ENCODE data around the gene PIP4K2C. TPM values are rescaled to one million over a fixed set of nuclear protein-coding genes. Genes with fewer than 3 reads are reported as not detected.
A peak's percentile ranks its signal among the peaks of the same experiment; 100 is the strongest.

Gene PIP4K2C
- total RNA-seq, 2 experiments from 2014 or later = 21.6 to 21.9 TPM

- Mint-ChIP-seq H3K4me1 (peaks cover 24% of the 10 kb centered on the region), H3K4me3 (no peak overlapping the region), H3K27ac (no peak overlapping the region), H3K36me3 (ENCODE audit: low read depth) (no peaks in the 10 kb centered on the region), H3K9me3 (no peaks in the 10 kb centered on the region), H3K27me3 (peaks cover 96% of the 10 kb centered on the region)
- DNase-seq = no peak
- ChIA-PET CTCF (interaction anchor here (0.8 to 5.8 kb wide), 6 partner anchors 9 to 164 kb away, joined by 3 to 77 read pairs (median 4); partner anchors contain the start of gene GLI1), POLR2A (interaction anchor here (1.1 kb wide), 1 partner anchor 39 kb away, joined by 4 read pairs; no protein-coding TSS in a partner anchor)
Observed at GRCh38 chr12:57622293-57623245, 31.6 kb downstream of the PIP4K2C start.

GRCh38 chr12:57623385-57623784, 32.4 kb downstream of the PIP4K2C start:
- H3K4me1 Mint-ChIP-seq = peaks cover 25% of the 10 kb centered on the region
- ChIA-PET CTCF (interaction anchor here (5.8 kb wide), 1 partner anchor 41 kb away, joined by 77 read pairs; no protein-coding TSS in a partner anchor), POLR2A (no interaction called here)
- no peak for DNase-seq
- H3K9me3 Mint-ChIP-seq = no peaks in the 10 kb centered on the region
- H3K27ac Mint-ChIP-seq = no peak overlapping the region
- no peak overlapping the region for H3K4me3 Mint-ChIP-seq
- no peaks in the 10 kb centered on the region for H3K36me3 Mint-ChIP-seq (ENCODE audit: low read depth)
- H3K27me3 Mint-ChIP-seq = peaks cover 95% of the 10 kb centered on the region

DNA sequence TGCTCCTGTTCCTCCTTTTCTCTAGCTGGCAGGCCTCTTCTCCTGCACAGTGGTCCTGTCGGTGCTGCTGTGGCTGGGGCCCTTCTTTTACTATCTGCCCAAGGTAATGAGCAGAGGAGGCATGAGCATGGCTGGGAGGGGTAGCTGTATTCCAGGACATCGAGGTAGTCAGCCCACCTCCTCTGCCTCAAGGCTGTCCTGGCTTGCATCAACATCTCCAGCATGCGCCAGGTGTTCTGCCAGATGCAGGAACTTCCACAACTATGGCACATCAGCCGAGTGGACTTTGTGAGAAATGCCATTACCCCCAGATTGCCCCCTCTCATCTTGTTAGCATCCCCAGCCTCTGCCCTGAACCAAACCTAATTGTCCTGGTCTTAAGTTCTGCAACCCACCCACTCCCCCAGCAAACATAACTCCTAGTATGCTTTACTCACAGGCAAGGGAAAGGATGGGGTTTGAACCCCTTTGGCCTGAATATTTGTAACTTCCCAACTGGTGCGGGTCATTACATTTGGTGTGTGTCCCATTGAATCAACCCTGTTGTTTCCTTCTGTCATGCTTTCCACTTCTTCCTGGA, 32.9 kb downstream of the PIP4K2C start:
- CTCF ChIA-PET = interaction anchor here (1.1 to 5.8 kb wide), 2 partner anchors 40 to 41 kb away, joined by 6 to 77 read pairs; no protein-coding TSS in a partner anchor
- POLR2A ChIA-PET = interaction anchor here (1.0 kb wide), 1 partner anchor 32 kb away, joined by 4 read pairs; no protein-coding TSS in a partner anchor

GRCh38 chr12:57624441-57625220, 33.6 kb downstream of the PIP4K2C start:
- H3K27me3 Mint-ChIP-seq = peaks cover 94% of the 10 kb centered on the region
- H3K9me3 Mint-ChIP-seq = no peaks in the 10 kb centered on the region
- no peak overlapping the region for H3K4me3 Mint-ChIP-seq
- no peak overlapping the region for H3K27ac Mint-ChIP-seq
- H3K4me1 Mint-ChIP-seq = peaks cover 21% of the 10 kb centered on the region
- no peaks in the 10 kb centered on the region for H3K36me3 Mint-ChIP-seq (ENCODE audit: low read depth)
- POLR2A ChIA-PET = interaction anchor here (1.0 kb wide), 1 partner anchor 33 kb away, joined by 4 read pairs; no protein-coding TSS in a partner anchor
- no peak for DNase-seq
- CTCF ChIA-PET = interaction anchor here (1.1 kb wide), 1 partner anchor 41 kb away, joined by 6 read pairs; no protein-coding TSS in a partner anchor

More for the DNA sequence above, 32.9 kb downstream of the PIP4K2C start:
- Mint-ChIP-seq H3K4me3 (no peak overlapping the region), H3K27me3 (peaks cover 95% of the 10 kb centered on the region), H3K9me3 (no peaks in the 10 kb centered on the region), H3K27ac (no peak overlapping the region), H3K4me1 (peaks cover 25% of the 10 kb centered on the region), H3K36me3 (ENCODE audit: low read depth) (no peaks in the 10 kb centered on the region)
- no peak for DNase-seq

DNA sequence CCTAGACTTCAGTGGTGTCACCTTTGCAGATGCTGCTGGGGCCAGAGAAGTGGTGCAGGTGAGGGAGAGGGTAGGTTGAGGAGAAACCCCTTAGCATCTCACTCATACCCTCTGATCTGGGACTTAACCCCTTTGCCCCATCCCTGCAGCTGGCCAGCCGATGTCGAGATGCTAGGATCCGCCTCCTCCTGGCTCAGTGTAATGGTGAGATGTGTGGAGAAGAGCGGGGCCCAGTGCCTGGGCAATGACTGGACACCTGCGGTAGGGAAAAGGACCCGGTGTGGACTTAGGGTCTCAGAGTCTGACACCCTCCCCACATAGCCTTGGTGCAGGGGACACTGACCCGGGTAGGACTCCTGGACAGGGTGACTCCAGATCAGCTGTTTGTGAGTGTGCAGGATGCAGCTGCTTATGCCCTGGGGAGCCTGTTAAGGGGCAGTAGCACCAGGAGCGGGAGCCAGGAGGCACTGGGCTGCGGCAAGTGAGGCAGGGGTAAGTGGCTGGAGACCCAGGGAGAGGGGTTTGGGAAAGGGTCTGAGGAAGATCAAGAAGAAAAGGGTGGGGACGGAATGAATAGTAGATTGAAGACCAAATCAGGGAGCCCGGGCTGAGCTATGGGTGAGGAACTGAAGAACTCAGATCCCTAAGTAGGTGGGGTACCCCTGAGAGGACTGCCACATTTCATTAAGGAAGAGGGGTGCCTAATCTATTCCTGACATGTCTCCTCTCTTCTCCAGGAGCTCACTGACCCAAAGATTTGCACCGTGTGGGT, 34.5 kb downstream of the PIP4K2C start:
- Mint-ChIP-seq H3K4me1 (peaks cover 18% of the 10 kb centered on the region), H3K27ac (no peak overlapping the region), H3K4me3 (no peak overlapping the region), H3K36me3 (ENCODE audit: low read depth) (no peaks in the 10 kb centered on the region), H3K27me3 (peaks cover 94% of the 10 kb centered on the region), H3K9me3 (no peaks in the 10 kb centered on the region)
- ChIA-PET CTCF (interaction anchor here (0.8 to 1.1 kb wide), 2 partner anchors 42 kb away, joined by 3 to 6 read pairs; no protein-coding TSS in a partner anchor), POLR2A (interaction anchor here (1.0 kb wide), 1 partner anchor 34 kb away, joined by 4 read pairs; no protein-coding TSS in a partner anchor)
- DNase-seq = no peak

GRCh38 chr12:57626111-57626920, 35.3 kb downstream of the PIP4K2C start:
- ChIA-PET CTCF (interaction anchor here (0.8 kb wide), 1 partner anchor 43 kb away, joined by 3 read pairs; no protein-coding TSS in a partner anchor), POLR2A (interaction anchor here (1.8 kb wide), 1 partner anchor 119 kb away, joined by 5 read pairs; the partner anchor contains the start of gene TSPAN31)
- DNase-seq = no peak
- H3K4me3 Mint-ChIP-seq = no peak overlapping the region
- H3K27me3 Mint-ChIP-seq = peaks cover 94% of the 10 kb centered on the region
- peaks cover 10% of the 10 kb centered on the region for H3K4me1 Mint-ChIP-seq
- no peaks in the 10 kb centered on the region for H3K9me3 Mint-ChIP-seq
- H3K27ac Mint-ChIP-seq = no peak overlapping the region
- H3K36me3 Mint-ChIP-seq (ENCODE audit: low read depth) = no peaks in the 10 kb centered on the region

DNA sequence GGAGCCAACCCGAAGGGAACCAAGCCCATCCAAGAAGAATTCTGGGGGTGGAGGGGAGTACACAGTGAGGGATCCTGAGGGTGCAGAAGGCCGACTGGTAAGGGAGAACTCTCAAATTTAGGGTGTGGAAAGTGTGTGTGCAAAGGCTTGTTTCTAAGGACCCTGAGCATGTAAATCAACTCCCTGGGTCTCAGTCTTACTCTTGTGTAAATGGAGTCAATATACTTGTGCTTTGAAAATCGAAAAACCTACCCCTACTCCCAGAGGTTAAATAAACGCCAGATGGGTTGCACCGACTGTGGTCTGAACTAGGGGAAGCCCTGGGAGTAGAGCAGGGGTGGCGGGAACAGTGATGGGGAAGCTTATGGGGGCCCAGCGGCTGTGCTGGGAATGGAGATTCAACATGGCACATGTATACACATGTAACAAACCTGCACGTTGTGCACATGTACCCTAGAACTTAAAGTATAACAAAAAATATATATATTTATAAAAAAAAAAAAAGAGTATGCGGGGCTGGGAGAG, 36.0 kb downstream of the PIP4K2C start:
- no peak overlapping the region for H3K4me3 Mint-ChIP-seq
- no peaks in the 10 kb centered on the region for H3K9me3 Mint-ChIP-seq
- H3K27ac Mint-ChIP-seq = no peak overlapping the region
- H3K36me3 Mint-ChIP-seq (ENCODE audit: low read depth) = no peaks in the 10 kb centered on the region
- H3K27me3 Mint-ChIP-seq = peaks cover 93% of the 10 kb centered on the region
- ChIA-PET POLR2A (interaction anchor here (1.8 kb wide), 1 partner anchor 118 kb away, joined by 5 read pairs; the partner anchor contains the start of gene TSPAN31), CTCF (interaction anchor here (0.8 to 1.2 kb wide), 4 partner anchors 21 to 174 kb away, joined by 3 to 5 read pairs (median 4); no protein-coding TSS in a partner anchor)
- no peak for DNase-seq
- H3K4me1 Mint-ChIP-seq = peaks cover 6% of the 10 kb centered on the region

GRCh38 chr12:57627501-57628279, 36.7 kb downstream of the PIP4K2C start:
- peak; percentile 28 for DNase-seq
- Mint-ChIP-seq H3K27me3 (peaks cover 88% of the 10 kb centered on the region), H3K36me3 (ENCODE audit: low read depth) (no peaks in the 10 kb centered on the region), H3K4me1 (peaks cover 7% of the 10 kb centered on the region), H3K4me3 (no peak overlapping the region), H3K9me3 (no peaks in the 10 kb centered on the region), H3K27ac (no peak overlapping the region)
- ChIA-PET POLR2A (interaction anchor here (1.8 kb wide), 1 partner anchor 117 kb away, joined by 5 read pairs; the partner anchor contains the start of gene TSPAN31), CTCF (interaction anchor here (0.5 to 1.2 kb wide), 5 partner anchors 22 to 175 kb away, joined by 3 to 5 read pairs (median 3); no protein-coding TSS in a partner anchor)

DNA sequence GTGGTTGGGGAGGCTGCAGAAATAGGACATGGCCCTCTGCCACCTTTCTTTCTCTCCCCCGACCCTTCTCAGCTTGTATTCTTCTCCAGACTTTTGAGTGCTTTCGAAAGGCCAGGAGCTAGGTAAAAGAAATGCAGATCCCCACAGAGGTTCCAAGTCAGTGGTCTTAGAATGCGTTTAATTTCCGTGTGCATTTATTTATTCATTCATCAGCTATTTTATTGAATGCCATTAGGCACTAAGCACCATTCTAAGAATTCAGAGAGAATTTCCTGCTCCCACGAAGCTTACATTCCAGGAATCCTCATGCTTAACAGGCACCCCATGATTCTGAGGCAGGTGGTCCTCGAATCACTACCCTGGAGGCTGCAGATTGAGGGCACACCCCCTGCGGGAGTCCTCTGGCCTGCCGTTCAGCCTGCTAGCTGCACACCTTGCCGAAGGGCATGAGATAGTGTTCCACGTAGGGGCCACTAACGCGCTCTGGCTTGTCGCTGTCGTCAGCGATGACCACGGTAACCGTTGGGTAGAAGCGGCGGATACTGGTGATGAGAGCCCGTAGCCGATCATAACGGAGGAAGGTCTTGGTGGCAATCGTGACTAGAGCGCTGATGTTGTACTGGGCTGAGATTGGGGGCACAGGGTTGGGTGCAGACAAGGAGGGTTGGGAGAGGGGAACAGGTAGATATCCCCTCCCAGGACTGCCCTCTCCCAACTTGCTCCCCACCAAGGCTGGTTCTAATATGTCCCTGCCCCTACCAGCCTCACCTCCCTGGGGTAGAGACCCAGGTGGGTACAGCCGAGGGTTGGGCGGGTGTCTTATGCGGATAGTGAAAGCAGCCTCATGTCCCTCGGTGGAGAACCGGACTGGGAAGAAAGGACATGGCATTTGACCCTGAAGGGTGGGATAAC, 37.5 kb downstream of the PIP4K2C start:
- H3K4me3 Mint-ChIP-seq = no peak overlapping the region
- CTCF ChIA-PET = interaction anchor here (0.5 to 1.2 kb wide), 3 partner anchors 23 to 176 kb away, joined by 3 to 5 read pairs (median 3); no protein-coding TSS in a partner anchor
- no peak overlapping the region for H3K27ac Mint-ChIP-seq
- peaks cover 12% of the 10 kb centered on the region for H3K4me1 Mint-ChIP-seq
- no peaks in the 10 kb centered on the region for H3K36me3 Mint-ChIP-seq (ENCODE audit: low read depth)
- no peaks in the 10 kb centered on the region for H3K9me3 Mint-ChIP-seq
- peak; percentile 13 for DNase-seq
- POLR2A ChIA-PET = interaction anchor here (1.8 kb wide), 1 partner anchor 116 kb away, joined by 5 read pairs; the partner anchor contains the start of gene TSPAN31
- peaks cover 85% of the 10 kb centered on the region for H3K27me3 Mint-ChIP-seq

Data from activated CD4-positive, alpha-beta memory T cell treated with anti-CD3 and anti-CD28 coated beads, Interleukin-2, amount 10 ng/mL, durations not matched to agents 7 days and 5 days (primary cell).